HPDE6-E6E7 (cell line): ENCODE results near the gene USP7.
"Not testable (repeated sequence)": the region's sequence is repeated elsewhere in the genome, so short reads cannot be mapped to it uniquely, and the experiment has no call there.

Source experiments
- DNase-seq: peaks from one replicate; pipeline ENCODE4 v3.0.0; 2011; ENCODE audit warnings: missing footprints; ENCODE audit errors: extremely low spot score

USP7 gene

GRCh38 chr16:8878523-8878911, 85.2 kb downstream of the USP7 start:
- peak; percentile 72 for DNase-seq

DNA sequence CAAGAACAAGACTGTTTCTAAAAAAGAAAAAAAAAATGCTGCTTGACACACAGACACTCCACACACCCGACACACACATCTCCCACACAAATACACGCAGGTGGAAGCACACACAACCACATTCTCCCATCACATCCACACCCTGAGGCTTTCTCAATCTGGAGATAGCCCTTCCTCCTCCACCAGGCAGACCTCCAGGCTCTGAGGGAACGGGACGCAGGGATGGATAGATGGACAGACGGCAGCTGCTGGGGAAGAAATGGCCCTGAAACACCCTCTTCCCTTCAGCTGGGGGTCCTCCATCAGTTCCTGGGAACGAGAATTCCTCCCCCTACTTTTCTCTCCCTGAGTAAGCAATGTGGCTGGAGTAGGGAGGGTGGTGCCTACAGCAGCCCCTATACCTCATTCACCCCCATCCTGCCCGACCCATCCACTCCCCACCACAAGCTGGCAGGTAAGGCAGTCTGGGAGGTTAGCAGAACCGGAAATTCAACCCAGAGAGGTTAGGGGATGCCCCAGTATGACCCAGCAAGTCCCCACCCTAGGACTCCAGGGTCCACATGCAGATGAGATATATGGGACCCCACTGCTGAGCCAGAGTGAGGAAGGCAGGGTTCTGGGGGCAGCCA, 85.7 kb downstream of the USP7 start:
- DNase-seq: no peak

DNA sequence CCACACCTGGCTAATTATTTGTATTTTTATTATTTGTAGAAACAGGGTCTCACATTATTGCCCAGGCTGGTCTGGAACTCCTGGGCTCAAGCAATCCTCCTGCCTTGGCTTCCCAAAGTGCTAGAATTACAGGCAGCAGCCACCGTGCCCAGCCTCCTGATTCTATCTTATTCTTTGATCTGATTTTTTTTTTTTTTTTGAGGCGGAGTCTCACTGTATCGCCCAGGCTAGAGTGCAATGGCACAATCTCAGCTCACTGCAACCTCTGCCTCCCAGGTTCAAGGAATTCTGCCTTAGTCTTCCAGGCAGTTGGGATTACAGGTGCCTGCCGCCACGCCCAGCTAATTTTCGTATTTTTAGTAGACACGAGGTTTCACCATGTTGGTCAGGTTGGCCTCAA, 88.4 kb downstream of the USP7 start:
- DNase-seq: not testable (repeated sequence)

GRCh38 chr16:8874388-8874787, 89.3 kb downstream of the USP7 start:
- DNase-seq: no peak

GRCh38 chr16:8873866-8874195, 89.9 kb downstream of the USP7 start:
- DNase-seq: not testable (repeated sequence)

GRCh38 chr16:8872967-8873865, 90.5 kb downstream of the USP7 start:
- DNase-seq: no peak

DNA sequence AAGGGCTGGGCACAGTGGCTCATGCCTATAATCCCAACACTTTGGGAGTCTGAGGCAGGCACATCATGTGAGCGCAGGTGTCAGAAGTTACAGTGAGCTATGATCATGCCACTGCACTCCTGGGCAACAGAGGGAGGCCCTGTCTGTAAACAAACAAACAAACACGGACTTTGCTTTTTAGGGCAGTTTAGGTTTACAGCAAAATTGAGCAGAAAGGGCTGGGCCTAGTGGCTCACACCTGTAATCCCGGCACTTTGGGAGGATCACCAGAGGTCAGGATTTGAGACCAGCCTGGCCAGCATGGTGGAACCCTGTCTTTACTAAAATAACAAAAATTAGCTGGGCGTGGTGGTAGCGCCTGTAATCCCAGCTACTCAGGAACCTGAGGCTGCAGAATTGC, 91.6 kb downstream of the USP7 start:
- DNase-seq: no peak

- not testable (repeated sequence) for DNase-seq
Observed at GRCh38 chr16:8869988-8870241, 93.8 kb downstream of the USP7 start.

DNA sequence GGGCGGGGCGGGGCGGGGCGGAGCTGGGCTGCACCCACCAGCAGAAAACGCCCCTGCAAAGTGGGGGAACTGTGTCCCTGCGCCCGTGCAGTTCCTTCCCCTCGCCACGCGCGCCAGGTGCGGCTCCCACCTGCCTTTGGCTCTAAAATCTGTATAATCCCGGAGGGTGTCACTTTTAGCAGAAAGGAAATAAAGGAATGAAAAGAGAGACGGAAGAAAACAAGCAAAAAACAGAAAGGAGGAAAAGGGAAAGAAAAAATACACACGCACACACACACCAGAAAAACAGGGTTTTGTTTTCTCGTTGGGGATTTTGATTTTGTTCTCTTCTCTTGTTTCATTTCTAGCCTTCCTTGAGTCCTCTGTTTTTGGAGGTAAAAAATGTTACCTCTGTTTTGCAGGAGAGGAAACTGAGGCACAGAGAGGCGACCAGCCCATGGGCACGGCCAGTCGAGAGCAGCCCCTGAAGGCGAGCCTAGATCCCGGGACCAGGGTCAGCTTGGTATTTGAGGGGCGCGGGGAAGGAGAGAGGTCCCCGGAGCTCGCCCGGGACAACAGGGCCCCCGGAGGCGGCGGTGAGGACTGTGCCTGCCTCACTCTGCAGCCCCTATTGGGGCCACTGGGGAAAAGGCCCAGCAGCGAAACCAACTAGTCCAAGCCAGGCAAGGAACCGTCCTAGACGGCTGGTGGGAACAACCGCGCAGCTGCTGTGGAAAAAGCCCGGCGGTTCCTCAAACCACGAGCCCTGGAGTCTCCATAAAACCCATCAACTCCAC, 94.3 kb downstream of the USP7 start:
- DNase-seq: no peak

GRCh38 chr16:8868416-8869211, 95.1 kb downstream of the USP7 start, which contains the start of gene CARHSP1:
Gene CARHSP1, minus strand, starts transcription at chr16:8869006. Its CDS starts 9,678 bp downstream, at chr16:8859328.
- peak; percentile 91 for DNase-seq

GRCh38 chr16:8867932-8868415, 95.7 kb downstream of the USP7 start:
- DNase-seq: no peak

- DNase-seq: no peak
Observed at GRCh38 chr16:8867216-8867931, 96.3 kb downstream of the USP7 start.

- DNase-seq: no peak
Observed at GRCh38 chr16:8866884-8867215, 96.9 kb downstream of the USP7 start.

DNA sequence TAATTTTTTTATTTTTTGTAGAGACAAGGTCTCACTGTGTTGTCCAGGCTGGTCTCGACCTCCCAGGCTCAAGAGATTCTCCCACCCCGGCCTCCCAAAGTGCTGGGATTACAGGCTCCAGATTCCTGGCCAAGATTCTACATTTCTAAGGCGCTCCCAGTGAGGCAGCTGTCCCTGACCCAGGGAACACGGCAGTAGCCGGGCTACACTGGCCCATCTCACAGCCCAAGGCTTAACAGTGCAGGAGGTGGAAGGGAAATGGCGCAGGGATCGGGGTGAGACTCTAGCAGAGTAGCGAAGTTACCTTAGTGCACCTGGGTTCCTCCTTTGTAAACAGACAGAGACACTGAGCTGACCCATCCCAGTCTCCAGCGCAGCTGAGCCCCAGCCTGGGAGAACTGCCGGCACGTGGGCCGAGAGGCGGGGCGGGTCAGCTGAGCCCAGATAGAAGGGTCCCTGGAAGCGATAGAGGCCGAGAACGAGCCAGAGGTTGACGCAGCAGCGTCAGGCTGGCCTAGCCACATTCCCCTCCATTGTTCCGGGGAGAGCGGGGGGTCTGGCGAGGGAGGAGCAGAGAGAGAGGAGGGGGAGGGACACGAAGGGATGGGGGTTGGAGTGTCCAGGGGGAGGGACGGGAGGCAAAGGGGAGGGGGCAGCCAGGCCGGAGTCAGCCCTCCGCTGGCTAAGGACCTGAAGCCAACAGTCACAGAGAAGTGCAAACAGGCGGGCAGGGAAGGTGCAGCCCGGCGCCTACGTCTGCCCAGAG, 97.4 kb downstream of the USP7 start:
- no peak for DNase-seq

DNA sequence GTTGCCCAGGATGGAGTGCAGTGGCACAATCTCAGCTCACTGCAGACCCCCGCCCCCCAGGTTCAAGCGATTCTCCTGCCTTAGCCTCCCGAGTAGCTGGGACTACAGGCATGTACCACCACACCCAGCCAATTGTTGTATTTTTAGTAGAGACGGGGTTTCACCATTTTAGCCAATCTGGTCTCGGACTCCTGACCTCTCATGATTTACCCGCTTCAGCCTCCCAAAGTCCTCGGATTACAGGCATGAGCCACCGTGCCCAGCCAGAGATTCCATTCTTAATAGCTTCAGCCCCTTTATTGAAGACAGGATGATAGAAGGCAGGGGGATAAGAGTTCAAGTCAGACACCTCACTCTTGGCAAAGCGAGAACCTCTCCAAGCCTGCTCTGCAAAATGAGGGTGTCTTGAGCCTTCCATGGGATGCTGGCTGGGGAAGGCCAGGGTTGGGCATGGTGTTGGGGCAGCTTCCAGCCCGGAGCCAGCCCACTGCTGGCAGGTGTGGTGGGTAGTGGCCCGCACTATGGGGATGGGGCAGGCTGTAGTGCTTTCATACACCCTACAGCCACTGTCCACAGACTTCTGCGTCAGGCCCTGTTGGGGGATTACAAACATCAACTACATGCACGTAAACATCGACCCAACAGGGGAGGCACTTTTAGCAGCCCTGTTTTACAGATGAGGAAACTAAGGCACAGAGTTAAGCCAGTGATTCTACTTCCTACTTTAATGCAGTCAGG, 98.4 kb downstream of the USP7 start:
- DNase-seq: no peak

- no peak for DNase-seq
Observed at GRCh38 chr16:8864480-8865110, 99.1 kb downstream of the USP7 start.

DNA sequence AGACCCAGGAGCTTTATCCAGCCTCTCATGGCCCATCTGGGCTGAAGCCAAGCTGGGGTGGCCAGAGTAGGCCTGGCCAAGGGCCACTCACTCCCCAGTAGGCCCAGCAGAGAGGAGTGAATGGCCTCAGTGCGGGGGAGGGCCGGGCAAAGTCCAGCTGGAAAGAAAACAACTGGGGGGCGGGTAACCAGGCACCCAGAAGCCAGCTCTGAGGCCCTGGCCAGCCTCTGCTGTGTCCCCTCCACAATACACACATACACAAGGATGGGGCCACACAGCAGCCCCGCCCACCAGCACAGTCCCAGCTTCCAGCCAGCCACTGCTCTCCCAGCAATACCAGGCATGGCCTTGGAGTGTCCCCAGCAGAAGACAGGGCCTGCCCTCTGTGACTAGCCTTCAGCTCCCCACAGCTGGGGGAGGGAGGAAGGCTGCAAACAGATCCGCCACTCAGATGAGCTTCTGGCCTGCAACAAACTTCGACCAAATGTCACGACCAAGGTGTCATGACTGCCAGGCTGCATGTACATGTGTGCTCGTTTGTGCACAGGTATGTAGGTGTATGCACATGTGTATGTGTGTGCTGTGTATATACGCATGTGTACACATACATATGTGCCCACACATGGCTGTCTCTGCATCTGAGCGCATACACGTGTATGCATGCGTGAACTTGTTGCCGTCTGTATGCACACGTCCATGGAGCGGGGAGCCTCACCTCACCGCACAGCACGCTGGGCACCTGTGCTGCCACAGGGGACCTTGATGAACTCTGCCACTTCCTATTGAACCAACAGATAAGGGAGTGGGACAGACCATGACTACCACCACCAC, 99.9 kb downstream of the USP7 start:
- no peak for DNase-seq
